Epithelial cell of proximal tubule (primary cell): ENCODE data around the gene HHIPL1. TPM values are rescaled to one million over a fixed set of nuclear protein-coding genes. Genes with fewer than 3 reads are reported as not detected.

Experiments
- DNase-seq: peaks from one replicate; pipeline ENCODE4 v3.0.0-alpha.2; 2011; ENCODE audit warnings: low read depth
- H3K4me3 ChIP-seq: 2 replicates; pipeline ENCODE4 v1.5.1; 2011; ENCODE audit warnings: low read depth, mild to moderate bottlenecking, low read length
- CTCF ChIP-seq: conservative IDR thresholded peaks from 2 replicates; pipeline ENCODE4 v1.5.1; 2012; ENCODE audit warnings: low read depth, mild to moderate bottlenecking, low read length
- total RNA-seq: library from RNA; depleted of rRNA; stranded (reverse); fragments of >200 nt; gene quantifications from 2 replicates; pipeline ENCODE4 v1.2.3, GENCODE V29; 2015

Gene HHIPL1
- total RNA-seq, 1 donor from 2014 or later = 4.9 TPM

- TF ChIP-seq CTCF = no peak
These were observed 34.2 kb downstream of the HHIPL1 start for GRCh38 chr14:99679111-99679510.

GRCh38 chr14:99679543-99679942 lies 34.6 kb downstream of the HHIPL1 start:
- no peak for TF ChIP-seq CTCF
- no peak for DNase-seq
- H3K4me3 ChIP-seq = no peak overlapping the region

More at GRCh38 chr14:99679111-99679510, 34.2 kb downstream of the HHIPL1 start:
- H3K4me3 ChIP-seq = no peak overlapping the region
- DNase-seq = no peak

GRCh38 chr14:99679996-99680395 lies 35.1 kb downstream of the HHIPL1 start:
- no peak for DNase-seq
- no peak overlapping the region for H3K4me3 ChIP-seq
- no peak for TF ChIP-seq CTCF

- DNase-seq = no peak
- TF ChIP-seq CTCF = no peak
- no peak overlapping the region for H3K4me3 ChIP-seq
These were observed 36.3 kb downstream of the HHIPL1 start for GRCh38 chr14:99681101-99681831.

GRCh38 chr14:99681832-99682148 lies 36.9 kb downstream of the HHIPL1 start:
- no peak for DNase-seq
- TF ChIP-seq CTCF = no peak
- no peak overlapping the region for H3K4me3 ChIP-seq

- peak; percentile 85 for TF ChIP-seq CTCF
- DNase-seq = no peak
- H3K4me3 ChIP-seq = peak overlapping the region; percentile 97
These were observed 38.1 kb downstream of the HHIPL1 start for GRCh38 chr14:99682809-99683618.
